Mammary epithelial cell (primary cell): ENCODE results near the gene TAGLN.

Experiments used
- CTCF ChIP-seq, 2 donors: IDR thresholded peaks in 1 of 2; conservative IDR thresholded peaks in 1 of 2; 2 replicates each; pipeline ENCODE4 v1.5.1; 2011 to 2012; ENCODE audit warnings: inconsistent platforms in 2 of 2, low read length in 2 of 2, mild to moderate bottlenecking in 2 of 2, control low read depth in 1 of 2, low read depth in 1 of 2; ENCODE audit not compliant: insufficient read depth in 1 of 2; ENCODE audit errors: extremely low read depth in 1 of 2
- EZH2 ChIP-seq: IDR thresholded peaks from 2 replicates; pipeline ENCODE4 v1.6.1; 2012; ENCODE audit warnings: low read length, inconsistent platforms, borderline replicate concordance

DNA sequence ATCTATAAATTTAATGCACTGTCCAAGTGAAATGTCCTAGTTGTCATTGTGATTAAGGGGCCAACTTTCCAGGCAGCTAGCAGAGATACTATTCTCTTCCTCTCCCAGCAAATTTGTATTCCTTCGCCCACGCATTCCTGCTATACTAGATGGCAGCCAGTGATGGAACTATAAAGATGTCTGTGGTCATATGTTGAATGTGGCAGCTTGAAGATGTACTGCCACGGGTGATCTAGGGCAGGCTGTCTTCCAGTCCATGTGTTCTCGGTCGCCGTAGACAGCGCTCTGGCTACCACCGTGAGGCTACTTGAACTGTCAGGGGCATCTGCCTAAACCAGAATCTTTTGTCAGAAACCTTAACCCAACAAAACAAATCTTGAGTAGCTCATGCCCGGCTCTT, 29.0 kb upstream of the TAGLN start:
- no peak for TF ChIP-seq CTCF (conservative IDR thresholded peaks at IDR 0.05 in 1 of 2, IDR thresholded peaks at IDR 0.05 in 1 of 2; ENCODE audit: extremely low read depth in 1 of 2, insufficient read depth in 1 of 2, low read depth in 1 of 2, low read length in 2 of 2)
- no peak for TF ChIP-seq EZH2
